HG03060 (cell line): ENCODE results near the gene PSAP.

Source experiments
- ATAC-seq: cut with Tn5 transposase; IDR thresholded peaks from one replicate; pipeline ENCODE4 v1.9.1; 2021; ENCODE audit warnings: low read depth, moderate number of reproducible peaks; ENCODE audit not compliant: unreplicated experiment

The PSAP gene

GRCh38 chr10:71845410-71846405, 5.3 kb downstream of the PSAP start:
- no peak for ATAC-seq

- ATAC-seq, result no peak
These were observed 6.4 kb downstream of the PSAP start for GRCh38 chr10:71844695-71845094.

GRCh38 chr10:71844084-71844483, 7.0 kb downstream of the PSAP start:
- no peak for ATAC-seq

- no peak for ATAC-seq
These were observed 8.0 kb downstream of the PSAP start for GRCh38 chr10:71842856-71843686.

- no peak for ATAC-seq
These were observed 8.6 kb downstream of the PSAP start for GRCh38 chr10:71842422-71842821.

GRCh38 chr10:71840958-71841335, 10.1 kb downstream of the PSAP start:
- no peak for ATAC-seq

- no peak for ATAC-seq
These were observed 10.7 kb downstream of the PSAP start for GRCh38 chr10:71840177-71840957.

GRCh38 chr10:71838264-71839211, 12.5 kb downstream of the PSAP start:
- no peak for ATAC-seq

- ATAC-seq, result no peak
These were observed 13.8 kb downstream of the PSAP start for GRCh38 chr10:71837098-71837827.

GRCh38 chr10:71836596-71836974, 14.5 kb downstream of the PSAP start:
- ATAC-seq, result no peak

- peak; percentile 85 for ATAC-seq
These were observed 15.1 kb downstream of the PSAP start for GRCh38 chr10:71835671-71836595.

- no peak for ATAC-seq
These were observed 16.7 kb downstream of the PSAP start for GRCh38 chr10:71834343-71834674.

- no peak for ATAC-seq
These were observed 17.4 kb downstream of the PSAP start for GRCh38 chr10:71833451-71834342.

GRCh38 chr10:71832967-71833366, 18.1 kb downstream of the PSAP start:
- no peak for ATAC-seq

GRCh38 chr10:71831646-71832552, 19.2 kb downstream of the PSAP start:
- no peak for ATAC-seq

GRCh38 chr10:71830726-71831125, 20.3 kb downstream of the PSAP start:
- ATAC-seq, result no peak
